Measurements from ENCODE around the gene BTN3A1.

- TF ChIP-seq, protein P1, sequence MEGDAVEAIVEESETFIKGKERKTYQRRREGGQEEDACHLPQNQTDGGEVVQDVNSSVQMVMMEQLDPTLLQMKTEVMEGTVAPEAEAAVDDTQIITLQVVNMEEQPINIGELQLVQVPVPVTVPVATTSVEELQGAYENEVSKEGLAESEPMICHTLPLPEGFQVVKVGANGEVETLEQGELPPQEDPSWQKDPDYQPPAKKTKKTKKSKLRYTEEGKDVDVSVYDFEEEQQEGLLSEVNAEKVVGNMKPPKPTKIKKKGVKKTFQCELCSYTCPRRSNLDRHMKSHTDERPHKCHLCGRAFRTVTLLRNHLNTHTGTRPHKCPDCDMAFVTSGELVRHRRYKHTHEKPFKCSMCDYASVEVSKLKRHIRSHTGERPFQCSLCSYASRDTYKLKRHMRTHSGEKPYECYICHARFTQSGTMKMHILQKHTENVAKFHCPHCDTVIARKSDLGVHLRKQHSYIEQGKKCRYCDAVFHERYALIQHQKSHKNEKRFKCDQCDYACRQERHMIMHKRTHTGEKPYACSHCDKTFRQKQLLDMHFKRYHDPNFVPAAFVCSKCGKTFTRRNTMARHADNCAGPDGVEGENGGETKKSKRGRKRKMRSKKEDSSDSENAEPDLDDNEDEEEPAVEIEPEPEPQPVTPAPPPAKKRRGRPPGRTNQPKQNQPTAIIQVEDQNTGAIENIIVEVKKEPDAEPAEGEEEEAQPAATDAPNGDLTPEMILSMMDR (IDR thresholded peaks at IDR 0.05 in 2 of 3, conservative IDR thresholded peaks at IDR 0.05 in 1 of 3; ENCODE audit: control insufficient read depth in 2 of 3, extremely low read depth in 1 of 3, insufficient read depth in 1 of 3, low read depth in 3 of 3, low read length in 3 of 3): no peak
- TF ChIP-seq SMC3 (IDR thresholded peaks at IDR 0.05; ENCODE audit: borderline replicate concordance, low read length): no peak
These were observed 13.1 kb downstream of the BTN3A1 start for GRCh38 chr6:26415036-26415614.
